ENCODE results near the gene ATP2B2.

ATP2B2 gene

DNA sequence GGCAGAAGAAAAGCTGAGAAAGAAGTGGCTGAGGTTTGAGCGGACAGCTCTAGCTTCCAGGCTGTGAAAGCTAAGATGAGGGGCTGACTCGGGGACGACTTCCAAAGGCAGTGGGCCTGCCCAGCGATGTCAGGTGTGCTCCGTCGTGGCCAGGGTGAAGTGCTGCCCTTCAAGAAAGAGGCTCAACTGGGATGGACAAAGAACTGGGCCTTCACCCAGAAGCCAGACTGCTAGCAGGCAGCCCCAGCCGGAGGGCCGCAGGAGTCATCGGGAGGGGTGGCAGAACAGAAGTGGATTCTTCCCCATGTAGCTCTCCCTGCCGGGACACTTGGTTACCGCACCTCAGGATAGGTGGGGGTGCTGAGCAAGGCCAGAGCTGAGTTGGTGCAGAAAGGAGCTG is 171.3 kb downstream of the ATP2B2 start:
- no peak overlapping the region for H3K27ac Mint-ChIP-seq
- no peaks in the 10 kb centered on the region for H3K36me3 Mint-ChIP-seq (ENCODE audit: low read depth)
- H3K4me1 Mint-ChIP-seq = no peaks in the 10 kb centered on the region
- peaks cover 54% of the 10 kb centered on the region for H3K27me3 Mint-ChIP-seq (ENCODE audit: low read depth)
- no peak overlapping the region for H3K4me3 Mint-ChIP-seq
- TF ChIP-seq, protein P1, sequence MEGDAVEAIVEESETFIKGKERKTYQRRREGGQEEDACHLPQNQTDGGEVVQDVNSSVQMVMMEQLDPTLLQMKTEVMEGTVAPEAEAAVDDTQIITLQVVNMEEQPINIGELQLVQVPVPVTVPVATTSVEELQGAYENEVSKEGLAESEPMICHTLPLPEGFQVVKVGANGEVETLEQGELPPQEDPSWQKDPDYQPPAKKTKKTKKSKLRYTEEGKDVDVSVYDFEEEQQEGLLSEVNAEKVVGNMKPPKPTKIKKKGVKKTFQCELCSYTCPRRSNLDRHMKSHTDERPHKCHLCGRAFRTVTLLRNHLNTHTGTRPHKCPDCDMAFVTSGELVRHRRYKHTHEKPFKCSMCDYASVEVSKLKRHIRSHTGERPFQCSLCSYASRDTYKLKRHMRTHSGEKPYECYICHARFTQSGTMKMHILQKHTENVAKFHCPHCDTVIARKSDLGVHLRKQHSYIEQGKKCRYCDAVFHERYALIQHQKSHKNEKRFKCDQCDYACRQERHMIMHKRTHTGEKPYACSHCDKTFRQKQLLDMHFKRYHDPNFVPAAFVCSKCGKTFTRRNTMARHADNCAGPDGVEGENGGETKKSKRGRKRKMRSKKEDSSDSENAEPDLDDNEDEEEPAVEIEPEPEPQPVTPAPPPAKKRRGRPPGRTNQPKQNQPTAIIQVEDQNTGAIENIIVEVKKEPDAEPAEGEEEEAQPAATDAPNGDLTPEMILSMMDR (IDR thresholded peaks at IDR 0.05; ENCODE audit: unreplicated experiment in 3 of 3) = no peak
- H3K9me3 Mint-ChIP-seq = no peaks in the 10 kb centered on the region

DNA sequence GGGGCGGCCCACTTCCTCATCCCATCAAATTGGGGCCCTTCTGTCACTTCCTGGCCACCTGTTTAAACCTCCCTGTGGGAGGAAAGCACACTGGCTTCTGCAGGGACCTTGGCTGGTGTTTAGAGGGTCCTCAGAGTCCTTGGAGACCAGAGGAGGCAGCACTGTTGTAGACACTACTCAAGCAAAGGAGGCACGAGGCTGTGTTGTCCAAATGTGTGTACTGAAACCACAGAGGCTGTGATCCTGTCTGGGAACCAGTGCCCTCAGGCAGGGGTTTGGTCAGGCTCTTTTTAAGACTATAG is 172.1 kb downstream of the ATP2B2 start:
- no peak overlapping the region for H3K4me3 Mint-ChIP-seq
- TF ChIP-seq, protein P1 (IDR thresholded peaks at IDR 0.05; ENCODE audit: unreplicated experiment in 3 of 3) = no peak
- H3K4me1 Mint-ChIP-seq = no peaks in the 10 kb centered on the region
- no peaks in the 10 kb centered on the region for H3K9me3 Mint-ChIP-seq
- no peak overlapping the region for H3K27ac Mint-ChIP-seq
- no peaks in the 10 kb centered on the region for H3K36me3 Mint-ChIP-seq (ENCODE audit: low read depth)
- H3K27me3 Mint-ChIP-seq (ENCODE audit: low read depth) = peaks cover 61% of the 10 kb centered on the region

DNA sequence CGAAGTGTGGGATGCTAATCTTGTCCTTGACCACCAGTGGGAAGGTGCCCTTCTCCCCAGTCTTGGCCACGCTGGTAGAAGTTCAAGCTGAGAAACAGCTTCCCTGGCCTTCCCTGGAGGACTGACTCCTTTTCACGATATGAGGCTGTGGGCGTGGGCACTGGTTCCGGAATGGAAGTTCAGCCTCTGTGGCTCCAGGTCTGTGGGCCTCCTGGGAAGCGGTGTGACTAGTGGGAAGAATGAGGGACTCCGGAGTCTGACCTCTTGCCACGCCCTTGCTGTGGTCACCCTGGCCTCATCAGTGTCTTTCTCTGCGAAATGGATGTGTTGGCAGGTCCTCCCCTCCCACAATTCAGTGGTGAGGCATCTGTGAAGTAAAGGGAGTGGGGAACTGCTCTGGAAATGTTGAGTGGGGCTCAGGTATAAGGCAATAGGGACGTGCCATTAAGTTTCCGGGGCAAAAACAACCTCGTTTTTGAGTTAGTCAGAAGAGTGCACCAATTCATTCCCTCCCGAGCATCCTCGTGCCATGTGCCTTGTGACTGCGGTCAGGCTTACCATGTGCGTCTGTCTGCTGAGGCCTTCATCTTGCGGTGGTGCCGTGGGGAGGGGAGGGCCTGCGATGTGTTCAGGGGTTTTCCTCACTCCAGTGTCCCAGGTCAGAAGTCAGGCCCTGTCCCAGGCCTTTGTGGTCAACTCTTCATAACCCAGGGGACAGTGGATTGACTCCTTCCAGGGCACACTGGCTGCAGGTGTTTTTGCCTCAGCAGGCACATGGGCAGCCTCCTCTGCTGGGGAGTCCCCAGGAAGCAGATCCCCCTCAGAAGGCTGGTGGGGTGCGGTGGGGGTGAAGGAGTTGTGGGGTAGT is 172.7 kb downstream of the ATP2B2 start:
- Mint-ChIP-seq H3K27me3 (ENCODE audit: low read depth) (peaks cover 64% of the 10 kb centered on the region), H3K36me3 (ENCODE audit: low read depth) (no peaks in the 10 kb centered on the region), H3K9me3 (no peaks in the 10 kb centered on the region), H3K4me1 (no peaks in the 10 kb centered on the region), H3K27ac (no peak overlapping the region), H3K4me3 (no peak overlapping the region)
- TF ChIP-seq, protein P1 (IDR thresholded peaks at IDR 0.05; ENCODE audit: unreplicated experiment in 3 of 3) = no peak

DNA sequence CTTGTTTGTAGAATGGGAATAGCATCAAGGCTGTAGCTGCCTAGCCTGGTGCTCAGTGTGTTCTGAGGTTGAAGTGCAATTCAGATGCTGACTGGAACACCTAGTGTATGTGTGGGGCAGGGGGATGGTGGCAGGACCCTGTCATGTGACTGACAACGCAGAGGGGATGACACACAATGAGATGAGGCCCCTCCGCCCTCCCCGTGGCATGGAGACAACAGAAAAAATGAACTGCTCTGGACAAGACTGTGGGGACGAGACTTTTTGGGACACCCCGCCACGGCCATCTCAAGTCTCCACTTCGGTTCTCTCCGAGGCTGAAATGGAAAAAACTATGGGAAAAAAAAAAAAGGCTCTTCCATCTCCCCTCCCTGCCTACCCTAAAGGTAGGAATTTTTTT is 174.1 kb downstream of the ATP2B2 start:
- H3K27ac Mint-ChIP-seq = no peak overlapping the region
- TF ChIP-seq, protein P1 (IDR thresholded peaks at IDR 0.05; ENCODE audit: unreplicated experiment in 3 of 3) = no peak
- H3K36me3 Mint-ChIP-seq (ENCODE audit: low read depth) = no peaks in the 10 kb centered on the region
- H3K4me3 Mint-ChIP-seq = no peak overlapping the region
- H3K9me3 Mint-ChIP-seq = no peaks in the 10 kb centered on the region
- H3K4me1 Mint-ChIP-seq = no peaks in the 10 kb centered on the region
- H3K27me3 Mint-ChIP-seq (ENCODE audit: low read depth) = peaks cover 78% of the 10 kb centered on the region

DNA sequence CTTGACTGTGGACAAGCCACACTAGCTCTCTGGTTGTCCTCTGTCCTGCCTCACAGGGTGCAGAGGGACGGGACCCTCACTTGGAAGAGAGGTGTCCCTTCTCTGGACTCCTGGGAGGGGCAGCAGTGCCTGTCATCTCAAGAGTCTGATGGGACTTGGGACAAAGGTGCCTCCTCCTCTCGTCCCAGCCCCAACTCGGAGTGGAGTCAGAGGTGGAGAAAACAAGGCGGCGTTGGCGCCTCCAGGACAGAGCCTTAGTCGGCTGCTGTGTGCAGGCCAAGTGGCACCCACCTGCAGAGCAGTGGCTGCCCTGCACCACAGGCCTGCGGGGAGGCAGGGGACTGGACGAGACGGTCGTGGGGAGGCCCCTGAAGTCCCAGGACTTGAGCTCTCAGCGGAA is 175.1 kb downstream of the ATP2B2 start:
- no peaks in the 10 kb centered on the region for H3K4me1 Mint-ChIP-seq
- no peaks in the 10 kb centered on the region for H3K9me3 Mint-ChIP-seq
- no peak overlapping the region for H3K4me3 Mint-ChIP-seq
- H3K36me3 Mint-ChIP-seq (ENCODE audit: low read depth) = no peaks in the 10 kb centered on the region
- peaks cover 88% of the 10 kb centered on the region for H3K27me3 Mint-ChIP-seq (ENCODE audit: low read depth)
- H3K27ac Mint-ChIP-seq = no peak overlapping the region
- TF ChIP-seq, protein P1 (IDR thresholded peaks at IDR 0.05; ENCODE audit: unreplicated experiment in 3 of 3) = no peak

DNA sequence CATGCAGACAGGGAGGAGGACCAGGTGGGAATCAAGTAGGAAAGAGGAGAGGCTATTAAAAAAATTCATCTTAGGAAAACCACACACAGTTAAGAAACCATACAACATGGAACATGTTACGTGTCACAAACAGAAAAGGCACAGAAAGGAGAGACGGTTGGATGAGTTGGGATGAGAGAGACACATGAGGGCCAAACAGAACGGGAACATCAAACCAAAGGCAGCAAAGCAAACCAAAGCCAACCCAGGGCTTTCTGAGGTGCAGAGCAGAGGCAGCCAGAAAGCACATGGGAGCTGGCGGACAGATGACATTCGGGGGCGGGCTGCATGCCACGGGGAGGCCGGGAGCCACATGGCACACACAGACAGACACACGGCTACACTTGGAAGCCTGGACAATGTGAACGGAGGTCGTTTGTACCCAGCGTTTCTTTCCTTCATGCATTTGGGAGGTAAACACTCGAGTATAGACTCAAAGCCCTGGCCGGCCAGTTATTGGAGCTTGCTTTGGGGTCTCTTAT is 175.8 kb downstream of the ATP2B2 start:
- Mint-ChIP-seq H3K27me3 (ENCODE audit: low read depth) (peaks cover 96% of the 10 kb centered on the region), H3K4me1 (no peaks in the 10 kb centered on the region), H3K9me3 (no peaks in the 10 kb centered on the region), H3K4me3 (no peak overlapping the region), H3K36me3 (ENCODE audit: low read depth) (no peaks in the 10 kb centered on the region), H3K27ac (no peak overlapping the region)
- TF ChIP-seq, protein P1 (IDR thresholded peaks at IDR 0.05; ENCODE audit: unreplicated experiment in 3 of 3) = no peak

Measured in nephron (organoid).